Body of pancreas (tissue), 4 donors: ENCODE data around the gene CDH4. TPM values are rescaled to one million over a fixed set of nuclear protein-coding genes. Genes with fewer than 3 reads are reported as not detected.

Experiments used
- ATAC-seq: fragments of 150-250 bp; one replicate; pipeline ENCODE4 v1.9.1; 2016
- DNase-seq, 4 donors: peaks; one replicate each; pipeline ENCODE4 v3.0.0-alpha.2; 2019
- H3K27ac ChIP-seq, 4 donors: fragments of 200-600 bp; sonication (generic); 1 replicate in 3 of 4; 2 replicates in 1 of 4; pipeline versions ENCODE4 v1.5.1 to v1.6.1; 2016 to 2019; ENCODE audit warnings: mild to moderate bottlenecking in 1 of 4, mixed read lengths in 1 of 4, moderate library complexity in 1 of 4
- H3K27me3 ChIP-seq, 2 donors: fragments of 200-600 bp; sonication (generic); one replicate each; pipeline ENCODE4 v1.6.0; 2016; ENCODE audit warnings: mild to moderate bottlenecking in 1 of 2
- H3K36me3 ChIP-seq, 2 donors: fragments of 200-600 bp; sonication (generic); replicated peaks in 1 of 2; 2 replicates each; pipeline ENCODE4 v1.5.1; 2016; ENCODE audit warnings: low read depth in 2 of 2; ENCODE audit not compliant: insufficient read depth in 1 of 2
- H3K4me1 ChIP-seq: fragments of 200-600 bp; sonication (generic); one replicate; pipeline ENCODE4 v1.6.0; 2016
- H3K4me3 ChIP-seq, 2 donors: fragments of 200-600 bp; sonication (generic); 1 replicate in 1 of 2; 2 replicates in 1 of 2; pipeline ENCODE4 v1.5.1; 2016 to 2019
- H3K9me3 ChIP-seq, 3 donors: fragments of 200-600 bp; sonication (generic); 1 replicate in 2 of 3; 2 replicates in 1 of 3; pipeline ENCODE4 v1.5.1; 2016
- POLR2A ChIP-seq, 3 donors: fragments of 450-650 bp; IDR thresholded peaks; one replicate each; pipeline ENCODE4 v1.6.1; 2016; ENCODE audit warnings: antibody characterized with exemption in 3 of 3, mild to moderate bottlenecking in 2 of 3
- WGBS, 2 donors: methylation state at CpG; one replicate each; pipeline ENCODE4 v1.1.5; 2017; 5-methylcytosine and 5-hydroxymethylcytosine counted together
- intact Hi-C: fragments of 100-400 bp; cut with DNase I; formaldehyde crosslinking; loops from one replicate; pipeline ENCODE4 v1.15.1; 2023
- total RNA-seq, 2 donors: library from RNA; depleted of rRNA; stranded (reverse); fragments of >200 nt; gene quantifications; one replicate each; pipeline ENCODE4 v1.1.0, GENCODE V29; 2016
- TF ChIP-seq, protein P1 (sequence below), 7 experiments: fragments of 450-650 bp in 4 of 7; fragments of 200-600 bp in 3 of 7; sonication (generic) in 3 of 7; IDR thresholded peaks; one replicate each; pipeline ENCODE4 v1.5.1; 2016 to 2019; ENCODE audit warnings: antibody characterized with exemption in 7 of 7

CDH4 gene
- total RNA-seq, 2 donors from 2014 or later, result 0.33 to 0.52 TPM

DNA sequence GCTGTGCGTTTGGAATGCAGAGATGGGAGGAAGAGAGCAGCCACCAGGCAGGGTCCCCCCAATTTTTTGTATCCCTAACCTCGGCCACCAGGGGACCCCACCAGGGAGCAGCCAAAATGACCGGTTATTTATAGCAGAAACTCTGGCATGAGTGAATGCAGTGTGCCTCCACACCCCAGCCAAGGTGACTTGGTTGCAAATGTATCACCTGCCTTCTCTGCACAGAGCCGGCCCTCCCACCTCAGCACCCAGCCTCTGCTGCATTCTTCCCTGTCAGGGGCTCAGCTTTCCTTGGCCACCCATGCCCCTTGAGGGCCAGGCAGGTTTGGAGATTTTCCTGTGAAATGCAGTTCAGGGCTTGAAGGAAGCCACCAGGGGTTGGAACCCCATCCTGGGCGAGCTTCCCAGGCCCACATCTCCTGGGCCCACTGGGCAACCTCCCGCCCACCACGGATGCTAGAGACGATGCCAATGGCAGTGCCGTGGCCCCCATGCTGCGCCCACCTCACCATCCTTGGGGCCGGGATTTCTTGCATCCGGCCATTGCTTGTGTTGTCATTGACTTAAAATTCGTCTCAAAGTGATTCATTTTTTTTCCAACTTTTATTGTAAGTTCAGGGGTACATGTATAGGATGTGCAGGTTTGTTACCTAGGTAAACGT lies 522.0 kb downstream of the CDH4 start:
- intact Hi-C loops, result no loop called here
- no peak overlapping the region for H3K27ac ChIP-seq
- no peaks in the 10 kb centered on the region for H3K9me3 ChIP-seq
- no peaks in the 10 kb centered on the region for H3K4me1 ChIP-seq
- no peak for TF ChIP-seq POLR2A (IDR thresholded peaks at IDR 0.05)
- TF ChIP-seq, protein P1, sequence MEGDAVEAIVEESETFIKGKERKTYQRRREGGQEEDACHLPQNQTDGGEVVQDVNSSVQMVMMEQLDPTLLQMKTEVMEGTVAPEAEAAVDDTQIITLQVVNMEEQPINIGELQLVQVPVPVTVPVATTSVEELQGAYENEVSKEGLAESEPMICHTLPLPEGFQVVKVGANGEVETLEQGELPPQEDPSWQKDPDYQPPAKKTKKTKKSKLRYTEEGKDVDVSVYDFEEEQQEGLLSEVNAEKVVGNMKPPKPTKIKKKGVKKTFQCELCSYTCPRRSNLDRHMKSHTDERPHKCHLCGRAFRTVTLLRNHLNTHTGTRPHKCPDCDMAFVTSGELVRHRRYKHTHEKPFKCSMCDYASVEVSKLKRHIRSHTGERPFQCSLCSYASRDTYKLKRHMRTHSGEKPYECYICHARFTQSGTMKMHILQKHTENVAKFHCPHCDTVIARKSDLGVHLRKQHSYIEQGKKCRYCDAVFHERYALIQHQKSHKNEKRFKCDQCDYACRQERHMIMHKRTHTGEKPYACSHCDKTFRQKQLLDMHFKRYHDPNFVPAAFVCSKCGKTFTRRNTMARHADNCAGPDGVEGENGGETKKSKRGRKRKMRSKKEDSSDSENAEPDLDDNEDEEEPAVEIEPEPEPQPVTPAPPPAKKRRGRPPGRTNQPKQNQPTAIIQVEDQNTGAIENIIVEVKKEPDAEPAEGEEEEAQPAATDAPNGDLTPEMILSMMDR (IDR thresholded peaks at IDR 0.05), result no peak
- no peaks in the 10 kb centered on the region for H3K27me3 ChIP-seq
- DNase-seq (no peak), ATAC-seq (no peak)
- H3K36me3 ChIP-seq, result no peaks in the 10 kb centered on the region
- H3K4me3 ChIP-seq, result no peak overlapping the region
- WGBS, 2 donors, result 51 to 69% methylated on average over 11 to 14 of the region's 14 CpGs

DNA sequence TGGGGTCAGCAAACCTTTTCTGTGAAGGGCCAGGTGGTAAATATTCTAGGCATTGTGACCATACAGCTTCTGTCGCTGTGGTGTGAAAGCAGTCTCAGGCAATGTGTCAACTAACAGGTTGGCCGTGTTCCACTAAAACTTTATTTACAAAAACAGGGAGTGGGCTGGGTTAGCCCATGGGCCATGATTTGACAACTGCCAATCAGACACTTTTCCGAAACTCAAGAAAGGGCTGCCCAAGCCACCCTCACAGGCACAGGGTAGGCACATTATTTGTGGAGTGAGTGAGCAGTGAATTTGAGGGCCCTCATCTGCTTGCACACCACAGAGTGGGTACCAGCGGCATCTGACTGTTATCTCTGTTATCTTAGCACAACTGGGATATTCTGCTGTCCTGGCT lies 523.4 kb downstream of the CDH4 start:
- TF ChIP-seq, protein P1 (IDR thresholded peaks at IDR 0.05), result no peak
- no peaks in the 10 kb centered on the region for H3K9me3 ChIP-seq
- H3K36me3 ChIP-seq, result no peaks in the 10 kb centered on the region
- intact Hi-C loops, result no loop called here
- no peaks in the 10 kb centered on the region for H3K27me3 ChIP-seq
- no peak for DNase-seq
- H3K27ac ChIP-seq, result no peak overlapping the region
- no peak overlapping the region for H3K4me3 ChIP-seq
- no peaks in the 10 kb centered on the region for H3K4me1 ChIP-seq
- WGBS, 2 donors, result 52 to 62% methylated on average over 4 of the region's 4 CpGs
- ATAC-seq, result no peak

DNA sequence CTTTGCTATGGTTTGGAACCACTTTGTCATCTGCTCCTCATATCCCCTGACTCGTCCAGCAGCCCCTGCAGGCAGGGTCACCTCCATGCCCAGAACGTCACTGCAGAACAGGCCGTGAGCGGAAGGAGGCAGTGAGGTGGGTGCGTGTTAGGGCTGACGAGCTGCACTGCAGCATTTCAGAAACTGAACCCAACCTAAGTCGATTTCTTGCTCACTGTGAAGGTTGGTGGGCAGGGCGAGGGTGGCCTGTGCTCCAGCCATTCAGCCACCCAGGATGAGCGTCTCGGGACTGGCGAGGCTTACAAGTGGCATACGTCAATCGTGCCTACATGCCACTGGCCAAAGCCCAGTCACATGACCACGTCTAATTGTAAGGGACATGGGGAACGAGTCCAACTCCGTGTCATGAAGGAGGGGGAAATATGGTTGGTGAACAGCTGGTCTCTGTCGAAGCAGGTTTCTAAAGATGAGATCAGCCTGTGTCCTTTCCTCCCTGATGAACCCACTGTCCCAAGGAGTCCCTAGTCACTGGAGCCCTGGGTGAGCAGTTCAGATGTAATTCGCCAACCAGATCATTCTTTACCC lies 524.5 kb downstream of the CDH4 start:
- Histone ChIP-seq H3K4me1 (no peaks in the 10 kb centered on the region), H3K4me3 (no peak overlapping the region), H3K27me3 (no peaks in the 10 kb centered on the region), H3K36me3 (no peaks in the 10 kb centered on the region), H3K9me3 (no peaks in the 10 kb centered on the region), H3K27ac (no peak overlapping the region)
- no peak for ATAC-seq
- intact Hi-C loops, result no loop called here
- DNase-seq, result no peak
- TF ChIP-seq, protein P1 (IDR thresholded peaks at IDR 0.05), result no peak
- TF ChIP-seq POLR2A (IDR thresholded peaks at IDR 0.05), result no peak
- WGBS, 2 donors, result 60 to 61% methylated on average over 16 to 18 of the region's 18 CpGs

DNA sequence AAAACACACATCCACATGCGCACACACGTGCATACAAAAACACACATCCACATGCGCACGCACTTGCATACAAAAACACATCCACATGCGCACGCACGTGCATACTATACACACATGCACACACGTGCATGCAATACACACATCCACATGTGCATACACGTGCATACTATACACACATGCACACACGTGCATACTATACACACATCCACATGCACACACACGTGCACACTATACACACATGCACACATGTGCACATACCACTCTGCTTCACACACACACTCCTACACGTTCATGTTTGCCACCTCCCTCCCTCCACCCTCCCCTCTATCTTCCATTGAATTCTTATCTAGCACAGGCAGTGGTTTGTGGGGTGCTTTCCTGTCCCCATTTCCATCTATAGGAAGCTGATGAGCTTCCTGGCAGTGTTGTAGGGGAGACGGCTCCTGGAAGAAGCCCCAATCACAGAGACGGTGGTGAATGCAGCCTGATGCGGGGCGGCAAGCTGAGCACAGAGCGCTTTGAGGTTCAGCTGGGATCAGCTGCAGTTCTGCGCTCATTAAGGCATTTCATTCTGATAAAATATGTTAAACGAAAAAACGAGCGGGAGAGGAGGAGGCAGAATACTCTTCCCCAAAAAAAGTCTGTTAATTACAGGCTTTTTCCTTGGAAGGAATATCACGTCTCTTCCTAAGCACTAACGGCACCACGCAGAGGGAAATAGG lies 525.9 kb downstream of the CDH4 start:
- no peaks in the 10 kb centered on the region for H3K36me3 ChIP-seq
- no peaks in the 10 kb centered on the region for H3K9me3 ChIP-seq
- no peak for DNase-seq
- WGBS, 2 donors, result 62 to 66% methylated on average over 24 of the region's 24 CpGs
- no peaks in the 10 kb centered on the region for H3K4me1 ChIP-seq
- no peaks in the 10 kb centered on the region for H3K27me3 ChIP-seq
- intact Hi-C loops, result no loop called here
- no peak overlapping the region for H3K27ac ChIP-seq
- no peak for ATAC-seq
- no peak overlapping the region for H3K4me3 ChIP-seq
- TF ChIP-seq, protein P1 (IDR thresholded peaks at IDR 0.05), result no peak
- no peak for TF ChIP-seq POLR2A (IDR thresholded peaks at IDR 0.05)
